DMS 273 (cell line): ENCODE data around the gene FAM236B.
"Not testable (repeated sequence)": the region's sequence is repeated elsewhere in the genome, so short reads cannot be mapped to it uniquely, and the experiment has no call there.

Experiments
- DNase-seq: peaks from one replicate; lab custom pipeline; 2025; ENCODE audit not compliant: unreplicated experiment; lab: John Stamatoyannopoulos, UW

The FAM236B gene

DNA sequence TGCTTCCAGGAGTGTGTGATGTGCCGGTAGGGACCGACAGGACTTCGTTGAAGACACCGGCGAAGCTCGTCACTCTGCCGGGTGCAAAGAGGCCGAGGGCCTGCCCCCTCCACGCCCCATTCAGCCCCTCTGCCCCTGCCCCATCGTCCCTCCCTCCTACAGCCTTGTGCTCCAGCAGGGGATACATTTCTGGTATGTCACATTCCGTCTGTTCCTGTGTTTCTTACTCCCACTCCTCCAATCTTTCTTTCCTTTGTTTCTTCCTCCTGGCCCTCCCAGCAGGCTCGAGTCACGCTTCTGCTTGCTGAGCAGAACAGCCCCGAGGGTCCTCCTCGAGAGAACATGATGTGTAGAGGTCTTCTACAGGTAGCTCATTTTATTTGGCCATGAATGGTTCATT lies at the start of gene FAM236B:
TSS of gene FAM236B (minus strand) at position 101 of the 400 bp plus-strand sequence. CDS start at position 1, 100 bp downstream.
- not testable (repeated sequence) for DNase-seq

DNA sequence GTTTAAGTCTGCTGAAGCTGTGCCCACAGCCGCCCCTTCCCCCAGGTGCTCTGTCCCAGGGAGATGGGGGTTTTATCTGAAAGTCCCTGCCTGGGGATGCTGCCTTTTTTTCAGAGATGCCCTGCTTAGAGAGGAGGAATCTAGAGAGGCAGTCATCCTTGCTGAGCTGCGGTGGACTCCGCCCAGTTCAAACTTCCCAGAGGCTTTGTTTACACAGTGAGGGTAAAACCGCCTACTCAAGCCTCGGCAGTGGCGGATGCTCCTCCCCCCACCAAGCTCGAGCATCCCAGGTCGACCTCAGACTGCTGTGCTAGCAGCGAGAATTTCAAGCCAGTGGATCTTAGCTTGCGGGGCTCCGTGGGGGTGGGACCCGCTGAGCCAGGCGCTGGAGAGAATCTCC lies 48.2 kb upstream of the FAM236B start:
- DNase-seq, result not testable (repeated sequence)

DNA sequence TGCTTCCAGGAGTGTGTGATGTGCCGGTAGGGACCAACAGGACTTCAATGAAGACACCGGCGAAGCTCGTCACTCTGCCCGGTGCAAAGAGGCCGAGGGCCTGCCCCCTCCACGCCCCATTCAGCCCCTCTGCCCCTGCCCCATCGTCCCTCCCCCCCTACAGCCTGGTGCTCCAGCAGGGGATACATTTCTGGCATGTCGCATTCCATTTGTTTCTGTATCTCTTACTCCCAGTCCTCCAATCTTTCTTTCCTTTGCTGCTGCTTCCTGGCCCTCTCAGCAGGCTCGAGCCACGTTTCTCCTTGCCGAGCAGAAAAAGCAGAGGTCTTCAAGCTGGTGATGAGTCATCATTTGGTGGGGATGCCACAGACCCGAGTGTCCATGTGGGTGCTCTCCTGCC lies 25.6 kb upstream of the FAM236B start, which contains the start of gene FAM236D:
TSS of gene FAM236D (minus strand) at position 101 of the 400 bp plus-strand sequence. CDS start at position 1, 100 bp downstream.
- not testable (repeated sequence) for DNase-seq

GRCh38 chrX:72790390-72790789 lies 7.9 kb upstream of the FAM236B start:
- DNase-seq, result not testable (repeated sequence)

- DNase-seq, result not testable (repeated sequence)
Measured at GRCh38 chrX:72788142-72788541, 5.7 kb upstream of the FAM236B start.

- not testable (repeated sequence) for DNase-seq
Measured at GRCh38 chrX:72783964-72784363, 1.5 kb upstream of the FAM236B start.

- not testable (repeated sequence) for DNase-seq
Measured at GRCh38 chrX:72783365-72783936, 991 bp upstream of the FAM236B start.

DNA sequence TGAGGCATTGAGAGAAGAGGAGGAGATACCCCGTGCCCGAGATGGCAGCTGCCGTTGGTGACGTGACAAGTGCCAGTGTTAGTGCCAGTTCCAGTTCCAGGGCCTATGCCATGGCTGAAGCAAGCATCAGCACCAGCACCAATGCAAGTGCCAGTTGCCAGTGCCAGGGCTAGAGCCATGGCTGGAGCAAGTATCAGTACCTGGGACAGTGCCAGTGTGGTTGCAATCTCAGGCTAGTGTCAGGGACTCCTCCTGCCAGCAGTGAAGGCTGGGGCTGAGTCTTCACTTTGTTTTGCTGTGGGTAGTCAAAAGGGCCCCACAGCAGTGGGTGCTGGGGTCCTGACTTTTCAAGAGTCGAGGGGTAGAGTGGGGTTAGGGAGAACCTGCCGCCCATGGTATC lies 4.3 kb downstream of the FAM236B start:
- DNase-seq, result not testable (repeated sequence)

- DNase-seq, result not testable (repeated sequence)
Measured at GRCh38 chrX:72777467-72777790, 5.0 kb downstream of the FAM236B start.

GRCh38 chrX:72776653-72777466 lies 5.6 kb downstream of the FAM236B start, which contains the start of gene DMRTC1B:
DMRTC1B (plus strand) TSS chrX:72776890; CDS start chrX:72845136, 68,246 bp downstream.
- DNase-seq, result not testable (repeated sequence)

DNA sequence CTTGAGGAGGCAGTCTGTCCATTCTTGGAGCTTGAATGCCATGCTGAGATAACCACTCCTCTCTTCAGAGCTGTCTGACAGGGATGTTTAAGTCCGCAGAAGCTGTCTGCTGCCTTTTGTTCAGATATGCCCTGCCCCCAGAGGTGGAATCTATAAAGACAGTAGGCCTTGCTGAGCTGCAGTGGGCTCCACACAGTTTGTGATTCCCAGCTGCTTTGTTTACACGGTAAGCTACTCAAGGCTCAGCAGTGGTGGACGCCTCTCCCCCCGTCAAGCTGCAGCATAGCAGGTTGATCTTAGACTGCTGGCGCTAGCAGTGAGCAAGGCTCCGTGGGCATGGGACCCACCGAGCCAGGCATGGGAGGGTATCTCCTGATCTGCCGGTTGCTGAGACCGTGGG lies 22.0 kb downstream of the FAM236B start:
- not testable (repeated sequence) for DNase-seq

DNA sequence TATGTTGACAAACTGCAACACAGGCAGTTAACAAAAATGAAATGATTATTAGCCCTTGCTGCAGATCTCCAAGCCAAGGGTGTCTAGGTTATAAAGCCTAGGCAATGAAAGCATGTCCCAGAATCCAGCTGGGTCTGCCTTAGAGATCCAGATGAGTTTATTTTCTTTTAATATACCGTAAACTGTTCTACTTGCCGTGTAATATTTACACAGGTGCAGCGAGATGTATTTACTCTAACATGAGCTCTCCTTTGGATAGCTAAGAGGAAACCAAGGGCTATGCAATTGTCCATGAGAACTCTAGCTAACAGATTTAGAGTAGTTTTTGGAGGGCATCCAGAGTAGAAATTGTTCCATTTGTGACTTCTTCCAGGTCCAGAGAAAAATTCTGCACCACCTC lies 33.9 kb downstream of the FAM236B start:
- not testable (repeated sequence) for DNase-seq

DNA sequence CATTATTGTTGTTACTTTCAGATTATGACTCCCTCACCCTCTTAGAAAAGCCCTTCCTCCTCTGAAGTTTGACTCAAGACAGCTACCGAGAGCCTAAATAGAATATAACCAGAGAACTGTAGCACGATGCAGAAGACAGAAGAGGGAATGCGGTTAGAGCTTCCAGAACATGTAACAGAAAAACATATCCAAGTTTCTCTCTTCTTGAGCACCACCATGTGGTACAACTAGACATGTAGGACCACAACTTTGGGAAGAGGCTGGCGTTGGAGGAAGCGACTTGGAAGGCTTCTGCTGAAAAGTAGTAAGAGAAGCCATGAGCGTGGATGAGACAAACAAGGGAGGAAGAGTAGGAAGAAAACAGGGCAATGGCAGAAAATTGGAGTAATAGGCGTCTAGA lies 36.9 kb downstream of the FAM236B start:
- not testable (repeated sequence) for DNase-seq

GRCh38 chrX:72735561-72735960 lies 46.9 kb downstream of the FAM236B start:
- DNase-seq, result no peak

DNA sequence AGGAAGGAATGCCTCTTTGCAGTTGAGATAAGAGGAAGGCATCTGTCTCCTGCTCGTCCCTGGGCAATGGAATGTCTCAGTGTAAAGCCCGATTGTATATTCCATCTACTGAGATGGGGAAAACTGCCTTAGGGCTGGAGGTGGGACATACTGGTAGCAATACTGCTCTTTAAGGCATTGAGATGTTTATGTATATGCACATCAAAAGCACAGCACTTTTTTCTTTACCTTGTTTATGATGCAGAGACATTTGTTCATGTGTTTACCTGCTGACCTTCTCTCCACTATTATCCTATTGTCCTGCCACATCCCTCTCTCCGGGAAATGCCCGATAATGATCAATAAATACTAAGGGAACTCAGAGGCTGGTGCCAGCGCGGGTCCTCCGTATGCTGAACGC lies 48.8 kb downstream of the FAM236B start:
- not testable (repeated sequence) for DNase-seq
